GM18520 (cell line): Measurements from ENCODE around the gene EPB41L4A.

Source experiments
- ATAC-seq: cut with Tn5 transposase; IDR thresholded peaks from one replicate; pipeline ENCODE4 v1.9.1; 2021; ENCODE audit not compliant: unreplicated experiment

The EPB41L4A gene

GRCh38 chr5:112119508-112119907 is 299.6 kb downstream of the EPB41L4A start:
- no peak for ATAC-seq

GRCh38 chr5:112117551-112117950 is 301.5 kb downstream of the EPB41L4A start:
- ATAC-seq: no peak

- ATAC-seq: no peak
Measured at GRCh38 chr5:112116371-112116770, 302.7 kb downstream of the EPB41L4A start.

GRCh38 chr5:112113565-112113964 is 305.5 kb downstream of the EPB41L4A start:
- ATAC-seq: no peak
